ENCODE measurements around the gene CRY2. TPM values are rescaled to one million over a fixed set of nuclear protein-coding genes. Genes with fewer than 3 reads are reported as not detected.

The CRY2 gene
- total RNA-seq, 5 donors from 2014 or later (not counting 1 experiment from before 2014, with no cell fraction given) = 54.0 to 198 (median 63.5) TPM

DNA sequence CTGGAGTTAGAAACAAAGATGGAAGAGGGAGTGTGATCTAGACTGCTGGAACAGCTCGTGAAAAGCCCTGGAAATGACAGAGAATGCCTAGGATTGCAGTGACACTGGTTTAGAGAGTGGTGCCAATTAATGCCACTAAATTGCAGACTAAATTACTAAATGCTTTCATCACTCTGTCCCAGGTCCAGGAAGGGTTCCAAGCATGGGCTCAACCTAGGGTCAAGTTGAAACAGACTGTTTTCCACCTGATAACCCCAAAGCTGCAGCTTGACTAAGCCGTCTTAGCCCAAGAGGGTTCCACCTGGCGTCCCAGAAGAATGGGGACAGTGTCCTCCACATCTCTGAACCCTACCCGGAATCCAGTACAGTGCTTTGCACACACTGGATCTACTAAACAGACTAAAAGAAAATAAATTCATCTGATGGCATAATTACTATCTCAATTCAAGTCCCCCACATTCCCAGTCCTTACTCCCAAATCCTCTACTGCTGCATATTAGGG, 1.1 kb upstream of the CRY2 start:
- Histone ChIP-seq H3K4me3 (ENCODE audit: control insufficient read depth in 1 of 2, extremely low read depth in 1 of 2, low read length in 1 of 2) (peak overlapping the region in 1 of 2 donors; percentile 95), H3K4me1 (ENCODE audit: control insufficient read depth in 1 of 2, extremely low read depth in 1 of 2, insufficient read depth in 2 of 2, low read length in 2 of 2) (peaks cover 19 to 48% of the 10 kb centered on the region in 2 experiments), H3K36me3 (ENCODE audit: control insufficient read depth in 2 of 2, extremely low read depth in 1 of 2, insufficient read depth in 1 of 2, low read length in 1 of 2) (peaks cover 0 to 6% of the 10 kb centered on the region in 2 donors), H3K27me3 (replicated peaks in 1 of 2; ENCODE audit: control insufficient read depth in 2 of 2, extremely low read depth in 1 of 2, insufficient read depth in 2 of 2, low read length in 1 of 2) (no peaks in the 10 kb centered on the region), H3K27ac (ENCODE audit: low read length) (peak overlapping the region; percentile 97), H3K9me3 (no peaks in the 10 kb centered on the region)
- POLR2A ChIA-PET = interaction anchor here in 1 of 2 donors (0.5 to 1.2 kb wide), 5 partner anchors 11 to 1526 kb away, joined by 3 to 13 read pairs (median 3); partner anchors contain the start of gene PEX16
- CTCF ChIA-PET = interaction anchor here in 1 of 2 donors (0.9 to 1.5 kb wide), 3 partner anchors 72 to 160 kb away, joined by 4 to 8 read pairs (median 6); partner anchors contain the start of gene PEX16
- H3K36me3 Mint-ChIP-seq = peaks cover 12% of the 10 kb centered on the region
- ATAC-seq (replicated peaks in 1 of 4) = no peak
- peak overlapping the region; percentile 85 to 90 (median 87) for H3K4me3 Mint-ChIP-seq
- no peaks in the 10 kb centered on the region for H3K9me3 Mint-ChIP-seq
- WGBS (ENCODE audit: insufficient coverage) = 94% methylated on average over 3 of the region's 4 CpGs
- peak overlapping the region; percentile 89 to 90 for H3K27ac Mint-ChIP-seq
- H3K27me3 Mint-ChIP-seq = no peaks in the 10 kb centered on the region
- no peak for DNase-seq
- H3K4me1 Mint-ChIP-seq = peaks cover 53 to 60% (median 58%) of the 10 kb centered on the region in 3 donors

- peaks cover 12% of the 10 kb centered on the region for H3K36me3 Mint-ChIP-seq
- 2% methylated on average over 10 of the region's 16 CpGs for WGBS (ENCODE audit: insufficient coverage)
- peak overlapping the region; percentile 85 to 90 (median 87) for H3K4me3 Mint-ChIP-seq
- ChIA-PET POLR2A (interaction anchor here (0.6 to 0.7 kb wide), 7 partner anchors 12 to 935 kb away, joined by 3 to 7 read pairs (median 4); no protein-coding TSS in a partner anchor), CTCF (interaction anchor here in 1 of 2 donors (0.6 to 0.9 kb wide), 2 partner anchors 158 to 1368 kb away, joined by 5 read pairs; no protein-coding TSS in a partner anchor)
- Histone ChIP-seq H3K4me3 (ENCODE audit: control insufficient read depth in 1 of 2, extremely low read depth in 1 of 2, low read length in 1 of 2) (peak overlapping the region; percentile 78 to 95), H3K27me3 (replicated peaks in 1 of 2; ENCODE audit: control insufficient read depth in 2 of 2, extremely low read depth in 1 of 2, insufficient read depth in 2 of 2, low read length in 1 of 2) (no peaks in the 10 kb centered on the region), H3K9me3 (no peaks in the 10 kb centered on the region), H3K36me3 (ENCODE audit: control insufficient read depth in 2 of 2, extremely low read depth in 1 of 2, insufficient read depth in 1 of 2, low read length in 1 of 2) (peaks cover 0 to 6% of the 10 kb centered on the region in 2 donors), H3K27ac (ENCODE audit: low read length) (peak overlapping the region; percentile 94), H3K4me1 (ENCODE audit: control insufficient read depth in 1 of 2, extremely low read depth in 1 of 2, insufficient read depth in 2 of 2, low read length in 2 of 2) (peaks cover 19 to 52% of the 10 kb centered on the region in 2 experiments)
- H3K27me3 Mint-ChIP-seq = no peaks in the 10 kb centered on the region
- peak; percentile 7 to 23 (median 20) for ATAC-seq (replicated peaks in 1 of 4)
- peak overlapping the region in 1 of 2 donors; percentile 74 for H3K27ac Mint-ChIP-seq
- no peaks in the 10 kb centered on the region for H3K9me3 Mint-ChIP-seq
- DNase-seq = peak in 32 of 35 experiments; percentile 17 to 66 (median 40)
- H3K4me1 Mint-ChIP-seq = peaks cover 62 to 68% (median 63%) of the 10 kb centered on the region in 3 donors
These were observed 639 bp downstream of the CRY2 start for GRCh38 chr11:45847911-45848316.

DNA sequence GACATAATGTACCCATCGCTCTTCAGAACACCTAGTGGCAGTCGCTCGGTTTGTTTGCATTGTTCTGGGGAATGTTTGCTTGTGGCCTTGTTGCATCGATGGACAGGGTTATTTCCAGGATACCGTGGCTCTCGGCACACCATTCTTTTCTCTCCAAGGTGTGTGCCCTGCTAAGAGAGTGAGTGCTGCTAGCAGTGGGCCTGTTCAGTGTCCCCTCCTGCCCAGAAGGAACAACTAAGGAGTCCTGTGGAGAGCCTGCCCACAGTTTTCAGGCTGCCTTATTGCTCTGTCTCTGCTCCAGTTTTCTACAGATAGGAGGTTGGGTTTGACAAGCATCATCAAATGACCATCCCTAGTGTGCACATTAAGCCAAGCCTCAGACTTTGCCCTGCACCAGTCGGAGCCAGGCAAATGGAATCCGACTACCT, 1.4 kb downstream of the CRY2 start:
- DNase-seq (no peak), ATAC-seq (replicated peaks in 1 of 4) (no peak)
- Histone ChIP-seq H3K27ac (ENCODE audit: low read length) (no peak overlapping the region), H3K4me1 (ENCODE audit: control insufficient read depth in 1 of 2, extremely low read depth in 1 of 2, insufficient read depth in 2 of 2, low read length in 2 of 2) (peaks cover 17 to 51% of the 10 kb centered on the region in 2 experiments), H3K9me3 (no peaks in the 10 kb centered on the region), H3K36me3 (ENCODE audit: control insufficient read depth in 2 of 2, extremely low read depth in 1 of 2, insufficient read depth in 1 of 2, low read length in 1 of 2) (peaks cover 0 to 11% of the 10 kb centered on the region in 2 donors), H3K4me3 (ENCODE audit: control insufficient read depth in 1 of 2, extremely low read depth in 1 of 2, low read length in 1 of 2) (peak overlapping the region in 1 of 2 donors; percentile 5), H3K27me3 (replicated peaks in 1 of 2; ENCODE audit: control insufficient read depth in 2 of 2, extremely low read depth in 1 of 2, insufficient read depth in 2 of 2, low read length in 1 of 2) (no peaks in the 10 kb centered on the region)
- Mint-ChIP-seq H3K27me3 (no peaks in the 10 kb centered on the region), H3K9me3 (no peaks in the 10 kb centered on the region), H3K4me3 (peak overlapping the region; percentile 85 to 90 (median 87)), H3K27ac (peak overlapping the region in 1 of 2 donors; percentile 22), H3K4me1 (peaks cover 56 to 63% (median 61%) of the 10 kb centered on the region in 3 donors), H3K36me3 (peaks cover 12% of the 10 kb centered on the region)
- ChIA-PET CTCF (interaction anchor here in 1 of 2 donors (0.6 to 0.9 kb wide), 2 partner anchors 157 to 1367 kb away, joined by 5 read pairs; no protein-coding TSS in a partner anchor), POLR2A (interaction anchor here (0.6 to 0.7 kb wide), 7 partner anchors 11 to 934 kb away, joined by 3 to 7 read pairs (median 4); no protein-coding TSS in a partner anchor)
- WGBS (ENCODE audit: insufficient coverage) = 91% methylated on average over 5 of the region's 8 CpGs

DNA sequence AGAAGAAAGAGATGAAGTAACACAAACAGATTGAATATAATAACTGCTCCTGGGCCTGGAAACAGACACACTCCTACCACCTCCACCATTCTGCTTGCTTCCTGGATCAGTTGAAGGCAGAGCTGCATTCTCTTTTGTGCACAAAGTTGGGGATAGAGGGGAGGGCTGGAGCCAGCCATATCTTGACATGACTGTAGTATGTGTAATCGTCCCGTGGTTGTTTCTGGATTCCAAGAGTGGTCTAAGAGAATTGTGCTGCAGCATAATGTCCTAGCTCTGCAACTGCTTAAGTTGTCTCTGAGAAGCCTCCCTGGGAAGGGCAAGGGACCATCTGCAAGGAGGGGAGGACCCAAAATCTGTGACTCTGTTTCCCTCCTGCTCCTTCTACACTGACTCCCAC, 3.2 kb downstream of the CRY2 start:
- Histone ChIP-seq H3K27me3 (replicated peaks in 1 of 2; ENCODE audit: control insufficient read depth in 2 of 2, extremely low read depth in 1 of 2, insufficient read depth in 2 of 2, low read length in 1 of 2) (no peaks in the 10 kb centered on the region), H3K36me3 (ENCODE audit: control insufficient read depth in 2 of 2, extremely low read depth in 1 of 2, insufficient read depth in 1 of 2, low read length in 1 of 2) (peaks cover 0 to 21% of the 10 kb centered on the region in 2 donors), H3K4me1 (ENCODE audit: control insufficient read depth in 1 of 2, extremely low read depth in 1 of 2, insufficient read depth in 2 of 2, low read length in 2 of 2) (peaks cover 17 to 51% of the 10 kb centered on the region in 2 experiments), H3K27ac (ENCODE audit: low read length) (no peak overlapping the region), H3K4me3 (ENCODE audit: control insufficient read depth in 1 of 2, extremely low read depth in 1 of 2, low read length in 1 of 2) (no peak overlapping the region), H3K9me3 (no peaks in the 10 kb centered on the region)
- Mint-ChIP-seq H3K9me3 (no peaks in the 10 kb centered on the region), H3K27ac (no peak overlapping the region), H3K4me3 (peak overlapping the region in 1 of 3 donors; percentile 53), H3K27me3 (no peaks in the 10 kb centered on the region), H3K36me3 (peaks cover 17% of the 10 kb centered on the region), H3K4me1 (peaks cover 55 to 65% (median 59%) of the 10 kb centered on the region in 3 donors)
- WGBS (ENCODE audit: insufficient coverage) = 100% methylated on average over 2 of the region's 2 CpGs
- CTCF ChIA-PET = interaction anchor here in 1 of 2 donors (1.1 to 2.3 kb wide), 2 partner anchors 23 to 79 kb away, joined by 3 to 6 read pairs; no protein-coding TSS in a partner anchor
- ATAC-seq (replicated peaks in 1 of 4) (no peak), DNase-seq (no peak)
- POLR2A ChIA-PET = interaction anchor here in 1 of 2 donors (0.6 kb wide), 1 partner anchor 16 kb away, joined by 10 read pairs; no protein-coding TSS in a partner anchor

- WGBS (ENCODE audit: insufficient coverage) = 100% methylated on average over 1 of the region's 2 CpGs
- Histone ChIP-seq H3K4me3 (ENCODE audit: control insufficient read depth in 1 of 2, extremely low read depth in 1 of 2, low read length in 1 of 2) (no peak overlapping the region), H3K36me3 (ENCODE audit: control insufficient read depth in 2 of 2, extremely low read depth in 1 of 2, insufficient read depth in 1 of 2, low read length in 1 of 2) (peaks cover 3 to 29% of the 10 kb centered on the region in 2 donors), H3K27me3 (replicated peaks in 1 of 2; ENCODE audit: control insufficient read depth in 2 of 2, extremely low read depth in 1 of 2, insufficient read depth in 2 of 2, low read length in 1 of 2) (no peaks in the 10 kb centered on the region), H3K9me3 (no peaks in the 10 kb centered on the region), H3K27ac (ENCODE audit: low read length) (no peak overlapping the region), H3K4me1 (ENCODE audit: control insufficient read depth in 1 of 2, extremely low read depth in 1 of 2, insufficient read depth in 2 of 2, low read length in 2 of 2) (peaks cover 17 to 48% of the 10 kb centered on the region in 2 experiments)
- no peak for ATAC-seq (replicated peaks in 1 of 4)
- Mint-ChIP-seq H3K27ac (no peak overlapping the region), H3K9me3 (no peaks in the 10 kb centered on the region), H3K4me3 (no peak overlapping the region), H3K36me3 (peaks cover 20% of the 10 kb centered on the region), H3K4me1 (peaks cover 48 to 62% (median 56%) of the 10 kb centered on the region in 3 donors), H3K27me3 (no peaks in the 10 kb centered on the region)
- CTCF ChIA-PET = interaction anchor here in 1 of 2 donors (1.1 to 2.3 kb wide), 2 partner anchors 22 to 80 kb away, joined by 3 to 6 read pairs; no protein-coding TSS in a partner anchor
- DNase-seq = no peak
- POLR2A ChIA-PET = interaction anchor here (0.5 to 1.3 kb wide), 5 partner anchors 9 to 47 kb away, joined by 3 to 6 read pairs (median 3); no protein-coding TSS in a partner anchor
These were observed 4.0 kb downstream of the CRY2 start for GRCh38 chr11:45851228-45851627.

GRCh38 chr11:45852018-45852711, 4.9 kb downstream of the CRY2 start:
- ATAC-seq (replicated peaks in 1 of 4) (no peak), DNase-seq (no peak)
- ChIA-PET CTCF (no interaction called here), POLR2A (interaction anchor here (0.8 to 1.3 kb wide), 3 partner anchors 9 to 46 kb away, joined by 3 read pairs; no protein-coding TSS in a partner anchor)
- H3K36me3 ChIP-seq (ENCODE audit: control insufficient read depth in 2 of 2, extremely low read depth in 1 of 2, insufficient read depth in 1 of 2, low read length in 1 of 2) = peaks cover 10 to 36% of the 10 kb centered on the region in 2 donors
- no peaks in the 10 kb centered on the region for H3K9me3 Mint-ChIP-seq
- H3K4me1 ChIP-seq (ENCODE audit: control insufficient read depth in 1 of 2, extremely low read depth in 1 of 2, insufficient read depth in 2 of 2, low read length in 2 of 2) = peaks cover 15 to 39% of the 10 kb centered on the region in 2 experiments
- no peak overlapping the region for H3K4me3 Mint-ChIP-seq
- peaks cover 39 to 52% (median 47%) of the 10 kb centered on the region in 3 donors for H3K4me1 Mint-ChIP-seq
- no CpG with 5 or more reads among the region's 4 CpGs for WGBS (ENCODE audit: insufficient coverage)
- H3K27ac Mint-ChIP-seq = no peak overlapping the region
- peaks cover 26% of the 10 kb centered on the region for H3K36me3 Mint-ChIP-seq
- H3K27me3 ChIP-seq (replicated peaks in 1 of 2; ENCODE audit: control insufficient read depth in 2 of 2, extremely low read depth in 1 of 2, insufficient read depth in 2 of 2, low read length in 1 of 2) = no peaks in the 10 kb centered on the region
- H3K4me3 ChIP-seq (ENCODE audit: control insufficient read depth in 1 of 2, extremely low read depth in 1 of 2, low read length in 1 of 2) = no peak overlapping the region
- no peaks in the 10 kb centered on the region for H3K27me3 Mint-ChIP-seq
- H3K9me3 ChIP-seq = no peaks in the 10 kb centered on the region
- H3K27ac ChIP-seq (ENCODE audit: low read length) = no peak overlapping the region

Measured in T-cell (primary cell).